PFSK-1 (cell line): ENCODE data around the gene LHX3.

ENCODE experiments used
- FOXP2 ChIP-seq: optimal IDR thresholded peaks from 2 replicates; pipeline ENCODE3; 2011; ENCODE audit warnings: borderline replicate concordance, control low read depth, inconsistent platforms; ENCODE audit not compliant: insufficient read depth; ENCODE audit errors: extremely low read length, extremely low read depth
- POLR2AphosphoS5 ChIP-seq: IDR thresholded peaks from 2 replicates; pipeline ENCODE4 v1.6.1; 2012; ENCODE audit warnings: low read depth, mild to moderate bottlenecking, control low read depth, low read length, moderate library complexity
- REST ChIP-seq, 2 experiments: IDR thresholded peaks; 2 replicates each; pipeline versions ENCODE4 v1.6.1 to v1.8.0; 2011 to 2012; ENCODE audit warnings: low read depth in 2 of 2, low read length in 2 of 2, control low read depth in 1 of 2, inconsistent platforms in 1 of 2, mild to moderate bottlenecking in 1 of 2, moderate library complexity in 1 of 2; ENCODE audit not compliant: insufficient read depth in 1 of 2
- SIN3A ChIP-seq: IDR thresholded peaks from 2 replicates; pipeline ENCODE4 v1.6.1; 2012; ENCODE audit warnings: mild to moderate bottlenecking, low read length, moderate library complexity, borderline replicate concordance; ENCODE audit not compliant: insufficient read depth
- TAF1 ChIP-seq: IDR thresholded peaks from 2 replicates; pipeline ENCODE4 v1.6.1; 2012; ENCODE audit warnings: low read length, control low read depth, borderline replicate concordance; ENCODE audit not compliant: insufficient read depth

Gene LHX3

GRCh38 chr9:136173648-136174290 is 31.2 kb downstream of the LHX3 start:
- TF ChIP-seq POLR2AphosphoS5 (no peak), REST (IDR thresholded peaks at IDR 0.05; ENCODE audit: insufficient read depth in 1 of 2, low read depth in 2 of 2, low read length in 2 of 2) (no peak), FOXP2 (no peak), TAF1 (no peak), SIN3A (no peak)

GRCh38 chr9:136172412-136173079 is 32.4 kb downstream of the LHX3 start:
- TF ChIP-seq SIN3A (no peak), POLR2AphosphoS5 (no peak), REST (IDR thresholded peaks at IDR 0.05; ENCODE audit: insufficient read depth in 1 of 2, low read depth in 2 of 2, low read length in 2 of 2) (no peak), FOXP2 (no peak), TAF1 (no peak)

GRCh38 chr9:136171801-136172411 is 33.0 kb downstream of the LHX3 start:
- no peak for TF ChIP-seq REST (IDR thresholded peaks at IDR 0.05; ENCODE audit: insufficient read depth in 1 of 2, low read depth in 2 of 2, low read length in 2 of 2)
- TF ChIP-seq POLR2AphosphoS5: no peak
- no peak for TF ChIP-seq TAF1
- TF ChIP-seq FOXP2: no peak
- no peak for TF ChIP-seq SIN3A

- TF ChIP-seq REST (IDR thresholded peaks at IDR 0.05; ENCODE audit: insufficient read depth in 1 of 2, low read depth in 2 of 2, low read length in 2 of 2) (no peak), POLR2AphosphoS5 (no peak), SIN3A (no peak), TAF1 (no peak), FOXP2 (no peak)
These were observed 33.7 kb downstream of the LHX3 start for GRCh38 chr9:136171009-136171800.
